ENCODE measurements around the gene ZCCHC17.

ZCCHC17 gene

DNA sequence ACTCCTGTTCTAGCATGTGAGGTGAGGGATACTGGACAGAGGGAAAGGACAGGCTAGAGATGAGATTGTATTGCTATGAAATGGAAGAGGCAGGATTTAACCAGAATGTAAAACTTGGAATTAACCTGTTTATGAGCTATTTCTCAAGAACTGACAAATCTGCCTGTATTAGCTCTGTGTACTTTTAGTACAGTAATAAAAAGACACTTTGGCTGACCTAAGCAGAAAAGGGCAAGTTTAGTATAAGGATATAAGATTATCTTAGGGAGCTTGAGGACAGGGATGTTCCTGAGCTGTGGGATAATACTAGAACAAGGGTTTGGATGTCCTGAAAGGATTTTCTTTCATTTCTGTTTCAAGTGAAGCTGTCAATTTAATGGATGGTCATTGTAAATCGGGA is 11.2 kb downstream of the ZCCHC17 start:
- DNase-seq: no peak

DNA sequence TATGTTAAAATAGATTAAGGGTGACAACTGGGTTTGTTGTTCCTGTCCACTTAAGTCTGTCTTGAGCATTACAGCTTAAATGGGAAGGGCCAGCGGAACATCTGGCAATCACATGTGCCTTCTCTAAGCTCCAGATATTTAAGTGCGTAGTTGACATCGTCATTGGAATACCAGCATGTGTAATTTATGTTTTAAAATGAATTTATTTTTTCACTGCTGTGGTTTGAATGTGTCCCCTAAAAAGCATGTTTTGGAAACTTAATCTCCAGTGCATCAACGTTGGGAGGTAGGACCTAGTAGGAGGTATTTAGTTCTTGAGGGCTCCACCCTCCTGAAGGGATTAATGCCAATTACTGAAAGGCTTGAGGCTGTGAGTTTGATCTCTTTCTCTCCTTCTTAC is 13.4 kb downstream of the ZCCHC17 start:
- no peak for DNase-seq

DNA sequence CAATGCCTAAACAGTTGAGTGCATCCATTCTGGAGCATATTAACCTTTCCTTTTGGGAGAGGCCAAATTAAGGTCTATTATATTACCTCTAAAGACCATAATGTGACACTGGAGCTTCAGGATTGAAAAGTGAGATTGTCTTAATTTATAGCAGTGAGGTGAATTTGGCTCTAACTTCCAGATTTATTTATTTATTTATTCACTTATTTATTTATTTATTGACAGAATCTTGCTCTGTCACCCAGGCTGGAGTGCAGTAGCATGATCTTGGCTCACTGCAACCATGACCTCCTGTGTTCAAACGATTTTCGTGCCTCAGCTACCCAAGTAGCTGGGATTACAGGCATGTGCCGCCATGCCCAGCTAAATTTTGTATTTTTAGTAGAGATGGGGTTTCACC is 19.1 kb downstream of the ZCCHC17 start:
- DNase-seq: no peak

DNA sequence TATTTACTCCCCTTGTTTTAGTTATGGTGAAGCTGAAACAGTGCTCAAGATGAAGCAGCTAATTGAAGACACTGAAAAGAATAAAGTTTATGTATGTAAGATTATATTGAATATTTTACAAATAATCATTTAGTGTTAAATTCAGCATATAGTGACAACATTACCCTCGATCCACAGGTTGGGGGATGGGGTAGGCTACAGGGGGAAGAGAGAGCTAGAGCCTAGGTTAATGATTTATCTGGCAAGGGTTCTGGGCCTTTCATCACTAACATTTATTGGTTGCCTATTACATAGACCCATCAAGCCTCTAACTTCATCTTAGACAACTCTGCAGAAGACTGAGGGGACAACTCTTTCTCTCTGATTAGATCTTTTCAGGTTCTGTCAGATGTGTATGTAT is 21.3 kb downstream of the ZCCHC17 start:
- no peak for DNase-seq

DNA sequence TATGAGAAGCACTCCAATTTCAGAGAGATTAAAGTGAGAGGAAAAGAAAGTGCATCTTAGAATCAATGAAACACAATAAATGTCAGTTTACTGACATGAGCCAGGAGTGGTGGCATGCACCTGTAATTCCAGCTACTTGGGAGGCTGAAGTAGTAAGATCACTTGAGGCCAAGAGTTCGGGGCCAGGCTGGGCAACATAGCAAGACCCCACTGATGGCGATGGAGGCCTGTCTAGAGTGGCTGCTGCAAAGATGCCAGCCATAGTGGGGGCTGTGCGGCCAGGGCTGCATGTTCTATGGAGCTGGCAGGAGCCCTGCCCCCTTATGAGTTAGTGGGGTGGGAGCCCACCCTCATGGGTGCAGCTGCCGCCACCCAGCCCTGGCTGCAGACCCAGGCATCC is 27.3 kb downstream of the ZCCHC17 start:
- DNase-seq: no peak

DNA sequence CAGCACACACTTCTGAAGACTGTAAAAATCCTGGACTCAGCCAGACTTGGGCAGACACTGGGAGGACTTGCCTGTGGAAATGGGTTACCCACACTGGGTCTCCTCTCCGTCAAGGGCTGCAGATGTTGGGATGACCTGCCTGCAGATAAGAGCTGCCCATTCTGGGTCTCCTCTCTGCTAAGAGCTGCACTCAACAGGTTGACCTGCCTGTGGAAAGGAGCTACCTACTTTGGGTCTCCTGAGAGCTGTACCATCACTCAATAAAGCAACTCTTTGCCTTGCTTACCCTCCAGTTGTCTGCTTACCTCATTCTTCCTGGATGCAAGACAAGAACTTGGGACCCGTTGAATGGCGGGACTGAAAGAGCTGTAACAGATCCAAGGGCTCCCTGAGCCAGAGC is 28.2 kb downstream of the ZCCHC17 start:
- DNase-seq: no peak

DNA sequence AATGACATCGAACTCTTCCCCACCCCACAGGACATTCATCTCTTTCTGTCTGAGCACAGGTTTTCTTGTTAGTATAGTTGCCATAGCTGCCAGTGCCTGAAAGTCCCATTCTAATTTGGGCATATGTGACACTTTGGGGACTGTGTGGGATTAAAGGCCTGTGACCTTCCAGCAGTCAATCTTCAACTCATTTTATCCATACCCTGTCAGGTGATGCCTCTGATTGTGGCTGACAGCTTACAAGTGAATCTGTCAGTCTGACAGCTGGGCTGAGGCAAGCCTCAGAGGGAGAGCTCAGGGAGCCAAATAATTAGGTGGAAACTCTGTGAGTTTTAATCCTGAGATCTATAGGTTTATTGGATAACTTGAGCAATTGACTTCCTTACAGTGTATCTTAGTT is 29.6 kb downstream of the ZCCHC17 start:
- no peak for DNase-seq

DNA sequence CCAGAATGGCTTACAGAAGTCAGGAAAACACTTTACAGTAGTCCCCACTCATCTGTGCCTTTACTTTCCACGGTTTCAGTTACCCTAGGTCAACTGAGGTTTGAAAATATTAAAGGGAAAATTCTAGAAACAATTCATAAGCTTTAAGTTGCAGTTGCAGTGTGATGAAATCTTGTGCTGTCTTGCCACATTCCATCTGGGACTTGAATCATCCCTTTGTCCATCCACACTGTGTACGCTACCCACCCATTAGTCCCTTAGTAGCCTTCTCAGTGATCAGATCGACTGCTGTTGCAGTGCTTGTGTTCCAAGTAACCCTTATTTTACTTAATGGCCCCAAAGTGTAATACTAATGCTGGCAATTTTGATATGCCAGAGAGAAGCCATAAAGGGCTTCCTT is 30.5 kb downstream of the ZCCHC17 start:
- DNase-seq: no peak

DNA sequence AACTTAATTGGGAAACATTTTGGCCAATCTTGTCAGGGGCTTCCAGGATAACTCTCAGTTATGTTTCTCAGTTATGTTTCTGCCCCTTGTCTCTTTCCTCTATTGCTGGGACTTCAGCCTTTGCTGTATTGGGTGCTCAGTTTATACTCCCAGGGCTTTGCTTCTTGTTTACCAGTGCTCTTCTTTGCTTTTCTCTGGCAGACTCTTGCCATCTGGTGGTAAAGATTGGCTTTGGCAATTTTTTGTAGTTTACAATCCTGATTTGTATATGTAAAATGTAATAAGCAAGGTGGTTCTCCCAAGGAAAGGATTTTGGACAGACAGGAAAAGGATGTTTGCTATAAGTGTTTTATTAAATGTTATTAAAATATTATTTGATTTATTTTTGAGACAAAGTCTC is 38.2 kb downstream of the ZCCHC17 start:
- DNase-seq: peak; percentile 8

DNA sequence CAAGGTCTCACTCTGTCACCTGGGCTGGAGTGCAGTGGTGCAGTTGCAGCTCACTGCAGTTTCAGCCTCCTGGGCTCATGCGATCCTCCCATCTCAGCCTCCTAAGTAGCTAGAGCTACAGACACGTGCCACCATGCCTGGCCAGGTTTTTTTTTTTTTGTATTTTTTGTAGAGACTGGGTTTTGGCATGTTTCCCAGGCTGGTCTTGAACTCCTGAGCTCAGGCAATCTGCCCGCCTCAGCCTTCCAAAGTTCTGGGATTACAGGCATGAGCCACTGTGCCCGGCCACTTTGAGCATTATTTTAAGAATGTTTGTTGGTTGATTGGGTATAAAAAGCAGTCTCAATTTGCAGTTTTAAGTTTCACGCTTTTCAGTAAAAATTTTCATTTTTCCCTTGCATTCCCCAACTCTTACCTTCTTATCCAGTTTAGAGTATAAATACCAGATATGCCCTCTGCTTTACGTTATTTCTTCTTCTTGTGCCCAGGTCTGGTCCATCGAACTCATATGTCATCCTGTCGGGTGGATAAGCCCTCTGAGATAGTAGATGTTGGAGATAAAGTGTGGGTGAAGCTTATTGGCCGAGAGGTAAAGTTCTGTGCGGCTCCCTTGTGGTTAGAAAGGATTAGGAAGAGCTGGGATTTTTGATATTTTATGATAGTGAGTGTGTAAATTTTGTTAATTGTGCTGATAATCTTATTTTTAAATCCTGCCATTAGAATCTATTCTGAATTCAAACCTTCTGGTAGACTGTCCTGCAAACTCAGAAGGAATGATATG is 40.0 kb downstream of the ZCCHC17 start:
- no peak for DNase-seq

DNA sequence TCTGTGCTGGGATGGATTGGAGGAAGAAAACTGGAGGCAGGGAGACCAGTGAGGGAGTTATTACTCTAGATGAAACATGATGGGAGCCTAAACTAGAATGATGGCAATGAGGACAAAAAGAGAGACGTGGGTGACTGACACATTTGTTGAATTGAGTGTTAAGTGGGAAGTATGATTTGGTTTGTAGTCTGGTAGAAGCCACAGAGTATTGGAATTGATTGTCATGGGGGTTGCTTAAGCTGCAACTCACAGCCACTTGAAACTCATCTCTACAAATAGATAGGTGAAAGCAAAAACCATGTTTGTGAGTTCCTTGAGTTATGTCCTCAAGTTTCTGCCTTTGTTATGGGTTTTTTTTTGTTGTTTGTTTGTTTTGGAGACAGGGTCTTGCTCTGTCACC is 47.7 kb downstream of the ZCCHC17 start:
- DNase-seq: no peak

DNA sequence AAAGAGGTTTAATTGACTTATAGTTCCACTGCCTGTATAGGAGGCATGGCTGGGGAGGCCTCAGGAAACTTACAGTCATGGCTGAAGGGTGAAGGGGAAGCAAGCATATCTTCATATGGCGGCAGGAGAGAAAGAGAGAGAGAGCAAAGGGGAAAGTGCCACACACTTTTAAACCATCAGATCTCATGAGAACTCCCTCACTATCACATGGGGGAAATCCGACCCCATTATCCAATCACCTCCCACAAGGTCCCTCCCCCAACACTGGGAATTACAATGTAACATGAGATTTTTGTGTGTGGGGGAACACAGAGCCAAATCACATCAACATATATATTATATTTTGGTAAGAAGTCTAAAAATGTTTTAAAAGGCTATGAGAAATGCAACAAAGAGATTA is 48.8 kb downstream of the ZCCHC17 start:
- DNase-seq: no peak

DNA sequence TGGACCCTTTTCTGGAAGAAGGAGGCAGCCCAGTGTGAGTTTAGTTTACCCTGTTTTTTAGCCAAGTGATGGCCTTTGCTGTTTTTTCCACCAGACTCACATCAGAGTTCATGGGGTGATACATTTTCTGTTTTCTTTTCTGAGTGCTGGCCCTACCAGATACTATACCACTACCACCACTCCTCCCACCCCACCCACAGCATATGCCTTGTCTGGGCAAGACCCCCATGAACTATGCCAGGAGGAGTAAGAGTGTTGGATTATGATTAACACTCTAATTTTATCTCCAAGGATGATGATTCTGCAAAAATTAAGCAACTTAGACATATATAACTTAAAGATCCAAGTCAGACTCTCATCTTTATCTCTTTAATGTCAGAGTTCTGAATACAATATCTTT is 50.0 kb downstream of the ZCCHC17 start:
- DNase-seq: no peak

DNA sequence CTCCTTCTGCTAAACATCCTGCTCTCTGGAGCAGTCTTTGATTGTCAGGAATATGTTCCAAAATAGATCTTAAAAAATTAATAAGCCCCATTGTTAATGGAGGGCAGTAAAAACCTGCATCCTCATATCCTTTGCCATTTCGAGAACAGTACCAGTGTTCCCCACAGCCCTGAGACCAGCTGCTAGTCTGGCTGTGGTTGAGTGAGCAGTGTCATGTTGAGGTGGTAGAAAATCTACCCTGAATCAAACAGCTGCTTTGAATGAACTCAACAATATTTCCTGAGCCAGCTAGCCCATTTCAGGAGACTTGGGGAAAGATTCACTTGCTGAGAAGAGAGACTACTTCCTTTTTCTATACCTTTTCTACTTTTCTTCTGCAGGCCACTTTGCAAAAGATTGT is 51.6 kb downstream of the ZCCHC17 start:
- no peak for DNase-seq

DNA sequence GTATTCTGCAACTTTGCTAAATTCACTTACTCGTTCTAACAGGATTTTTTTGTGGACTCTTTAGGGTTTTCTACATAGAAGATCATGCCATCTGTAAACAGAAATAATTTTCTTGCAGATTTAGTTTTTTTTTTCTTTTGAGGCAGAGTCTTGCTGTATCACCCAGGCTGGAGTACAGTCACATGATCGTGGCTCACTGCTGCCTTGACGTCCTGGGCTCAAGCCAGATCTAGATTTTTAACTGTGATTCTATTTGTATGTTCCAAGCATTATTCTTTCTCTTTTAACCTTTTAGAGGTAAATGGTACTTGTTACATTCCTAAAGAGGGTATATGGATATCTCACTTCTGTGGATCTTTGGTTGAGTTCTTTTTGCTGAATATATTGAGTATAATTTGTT is 57.5 kb downstream of the ZCCHC17 start:
- DNase-seq: no peak

DNA sequence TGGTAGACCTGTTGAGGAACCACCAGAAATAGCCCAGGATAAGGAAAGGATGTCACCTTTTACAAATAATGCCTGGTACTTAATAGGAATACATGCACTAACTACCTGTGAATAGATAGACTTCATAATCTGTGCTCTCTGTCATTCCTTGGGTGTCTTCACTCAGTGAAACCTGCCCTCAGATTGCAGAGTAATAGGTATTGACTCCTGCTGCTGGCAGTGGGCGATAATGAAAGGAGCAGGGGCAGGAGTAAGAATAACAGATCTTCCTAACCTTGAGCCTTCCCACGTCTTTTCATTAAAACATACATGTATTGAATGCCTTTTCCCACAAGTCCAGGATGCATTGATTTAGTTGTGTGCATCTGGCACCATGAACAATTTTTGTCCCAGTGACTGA is 59.6 kb downstream of the ZCCHC17 start:
- no peak for DNase-seq

DNA sequence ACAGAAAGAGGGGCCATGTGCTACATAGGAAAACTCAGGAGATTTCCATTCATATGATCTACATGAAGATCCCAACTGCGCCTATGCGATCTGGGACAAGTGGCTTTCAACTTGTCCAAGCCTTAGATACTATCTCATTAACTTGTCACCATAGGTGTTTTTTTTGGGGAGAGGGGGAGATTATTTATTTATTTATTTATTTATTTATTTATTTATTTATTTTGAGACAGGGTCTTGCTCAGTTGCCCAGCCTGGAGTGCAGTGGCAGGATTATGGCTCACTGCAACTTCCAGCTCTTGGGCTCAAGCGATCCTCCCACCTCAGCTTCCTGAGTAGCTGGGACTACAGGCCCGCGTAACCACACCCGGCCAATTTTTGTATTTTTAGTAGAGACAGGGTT is 64.8 kb downstream of the ZCCHC17 start:
- DNase-seq: no peak

DNA sequence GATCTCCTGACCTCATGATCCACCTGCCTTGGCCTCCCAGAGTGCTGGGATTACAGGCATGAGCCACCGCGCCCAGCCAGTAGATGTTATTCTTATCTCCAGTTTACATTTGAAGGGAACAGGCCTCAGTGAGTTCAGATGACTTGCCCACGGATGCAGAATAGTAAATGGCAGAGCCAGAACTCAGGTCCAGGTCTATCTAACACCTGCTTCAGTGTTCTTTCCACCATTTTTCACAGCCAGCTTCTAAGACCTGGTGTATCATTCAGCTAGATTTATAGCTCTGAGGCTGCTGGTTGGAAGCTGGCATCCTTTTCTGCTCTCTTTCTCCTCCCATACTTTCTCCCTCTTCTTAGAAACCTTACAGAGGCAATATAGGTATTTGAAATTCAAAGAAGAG is 65.2 kb downstream of the ZCCHC17 start:
- no peak for DNase-seq

DNA sequence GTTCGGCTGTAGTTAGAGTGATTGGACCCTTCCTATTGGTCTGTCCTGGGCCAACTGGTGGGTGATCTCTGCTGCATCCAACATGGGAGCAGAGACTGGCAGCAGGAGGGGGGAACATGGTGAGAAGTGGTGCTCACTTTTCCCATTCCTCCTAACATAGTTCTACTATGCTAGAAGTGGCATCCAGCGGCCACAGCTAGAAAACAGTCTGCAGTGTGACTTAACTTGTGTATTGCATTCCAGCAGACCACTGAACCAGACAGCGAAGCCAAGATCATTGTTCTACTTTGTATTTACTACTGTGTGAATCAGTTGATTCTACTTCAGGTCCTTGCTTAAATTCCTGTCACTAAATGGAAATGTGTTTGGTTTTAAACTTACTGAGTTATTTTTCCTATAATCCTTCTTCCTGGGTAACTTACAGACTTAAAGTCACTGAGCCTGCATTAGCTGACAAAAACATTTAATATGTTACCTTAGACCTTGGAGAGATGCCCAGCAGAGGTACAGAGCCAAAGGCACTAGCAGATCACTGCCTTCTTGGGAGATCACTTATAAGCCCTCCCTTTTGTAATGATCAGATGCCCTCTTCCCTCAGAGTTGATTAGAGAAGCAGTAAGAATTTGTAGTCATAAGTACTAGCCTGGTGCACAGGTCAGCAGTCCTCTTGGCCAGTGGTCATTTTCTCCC is 67.9 kb downstream of the ZCCHC17 start:
- DNase-seq: no peak

DNA sequence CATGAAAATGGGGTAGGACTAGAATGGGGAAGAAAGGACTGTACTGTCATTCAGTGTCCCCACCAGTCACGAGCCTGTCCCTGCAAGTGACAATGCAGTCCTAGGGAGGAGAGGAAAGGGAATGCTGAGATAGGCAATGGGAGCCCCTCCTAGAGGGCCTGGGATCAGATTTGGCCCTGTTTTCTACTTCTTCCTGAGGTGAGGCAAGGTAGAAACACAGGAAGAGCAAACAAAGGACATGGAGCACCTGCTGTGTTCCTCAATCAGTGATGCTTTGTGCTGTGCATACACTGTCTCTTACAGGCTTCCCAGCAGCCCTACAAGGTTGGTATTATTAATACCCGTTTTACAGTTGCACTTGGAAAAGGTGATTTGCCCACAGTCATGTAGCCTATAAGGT is 70.0 kb downstream of the ZCCHC17 start:
- DNase-seq: no peak

DNA sequence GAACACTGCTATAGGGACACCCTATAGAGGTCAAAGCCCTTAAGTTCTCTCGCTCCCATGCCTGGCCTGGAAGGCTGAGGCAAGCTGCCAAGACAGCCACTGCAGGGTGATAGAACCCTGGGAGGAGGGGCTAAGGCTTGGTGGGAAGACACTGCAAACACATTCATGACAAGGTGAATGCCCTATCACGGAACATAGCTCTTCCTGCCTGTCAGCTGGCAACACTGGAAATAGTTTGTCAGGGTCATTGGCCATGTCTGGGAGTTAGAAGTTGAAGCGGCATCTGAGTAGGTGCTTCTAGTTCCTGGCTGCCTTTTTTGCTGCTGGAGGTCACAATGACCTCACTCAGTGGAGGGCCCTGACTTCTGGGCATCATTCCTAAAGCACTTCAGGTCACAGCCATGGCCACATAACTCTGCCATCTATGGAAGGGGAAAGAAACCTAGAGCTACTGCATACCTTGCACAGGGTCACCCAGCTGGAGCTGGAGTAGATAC is 71.8 kb downstream of the ZCCHC17 start:
- no peak for DNase-seq

DNA sequence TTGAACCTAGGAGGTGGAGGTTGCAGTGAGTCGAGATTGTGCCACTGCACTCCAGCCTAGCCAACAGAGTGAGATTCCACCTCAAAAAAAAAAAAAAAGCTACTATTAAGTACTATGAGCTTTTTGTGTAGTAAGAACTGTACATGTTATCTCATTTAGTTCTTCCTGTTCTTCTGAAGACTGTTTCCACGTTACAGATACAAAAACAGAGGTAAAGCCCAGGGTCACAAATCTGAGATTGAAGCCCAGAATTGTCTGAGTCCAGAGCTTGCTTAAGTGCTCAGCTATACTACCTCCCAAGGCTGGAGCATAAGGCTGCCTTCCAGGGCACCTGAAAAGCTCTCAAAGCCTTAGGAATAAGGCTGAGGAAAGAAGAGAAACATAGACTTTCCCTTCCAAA is 73.2 kb downstream of the ZCCHC17 start:
- DNase-seq: no peak

DNA sequence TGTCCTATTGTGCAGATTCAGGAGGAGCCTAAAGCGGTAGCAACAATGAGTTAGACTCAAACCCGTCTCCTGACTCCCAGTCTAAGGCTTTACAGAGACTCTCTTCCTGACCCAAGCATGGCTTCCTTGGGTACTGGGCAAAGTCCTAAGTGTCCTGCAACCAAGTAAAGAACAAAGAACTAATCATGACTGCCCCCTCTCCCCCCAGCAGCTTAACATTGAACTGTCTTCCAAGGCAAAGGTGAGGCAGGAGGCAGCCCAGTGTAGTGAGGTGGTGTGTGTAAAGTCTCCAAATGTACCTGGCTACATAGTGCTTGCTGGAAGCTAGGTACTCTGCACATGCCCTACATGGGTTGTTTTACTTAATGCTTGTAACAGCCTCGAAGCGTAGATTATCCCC is 73.7 kb downstream of the ZCCHC17 start:
- DNase-seq: no peak

DNA sequence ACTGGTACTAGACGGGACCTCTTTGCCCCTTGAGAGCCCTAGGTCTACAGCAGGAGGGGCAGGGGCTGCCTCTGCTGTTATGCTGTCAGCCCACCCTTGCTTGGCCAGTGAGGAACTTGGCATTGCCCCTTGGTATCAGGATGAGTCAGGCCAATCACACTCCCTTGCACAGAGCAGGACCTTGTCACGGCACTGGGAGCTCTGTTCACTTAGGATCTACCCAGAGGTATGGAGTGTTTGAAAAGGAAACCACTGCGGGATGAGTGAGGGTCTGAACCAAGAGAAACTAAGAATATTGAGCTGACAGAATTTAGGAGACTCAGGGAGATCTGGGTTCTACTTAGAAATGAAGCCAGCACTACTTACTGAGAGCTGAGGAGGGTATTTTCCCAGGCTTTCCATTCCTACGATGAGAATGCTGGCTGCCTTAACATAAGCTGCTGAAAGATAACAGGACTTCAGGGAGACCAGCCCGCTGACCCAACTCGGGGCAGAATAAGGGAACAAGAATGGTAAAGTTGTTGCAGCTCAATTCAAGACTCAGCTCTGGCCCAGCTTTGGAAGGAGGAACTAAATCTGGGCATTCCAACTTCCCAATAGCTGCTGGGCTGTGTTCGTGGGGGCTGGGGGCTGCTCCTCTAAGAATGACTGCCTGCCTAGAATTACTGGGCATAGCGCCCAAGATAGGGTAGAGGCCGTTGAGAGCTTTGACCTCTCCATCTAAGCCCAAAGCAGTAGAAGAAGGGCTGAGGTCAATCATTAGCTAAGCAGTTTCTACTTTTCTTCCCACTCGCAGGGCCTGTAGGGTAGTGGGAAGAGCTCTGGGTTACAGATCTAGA is 74.5 kb downstream of the ZCCHC17 start:
- no peak for DNase-seq
